Activated CD8-positive, alpha-beta memory T cell treated with anti-CD3 and anti-CD28 coated beads, Interleukin-2, amount 10 ng/mL, durations not matched to agents 7 days and 5 days (primary cell): ENCODE results near the gene MAP3K12. TPM values are rescaled to one million over a fixed set of nuclear protein-coding genes. Genes with fewer than 3 reads are reported as not detected.
A peak's percentile ranks its signal among the peaks of the same experiment; 100 is the strongest.

Source experiments
- ATAC-seq: fragments of 150-1000 bp; cut with Tn5 transposase; one replicate; pipeline ENCODE4 v1.10.0; 2021; ENCODE audit warnings: moderate library complexity
- CTCF ChIA-PET: fragments of 350-600 bp; sonication (Branson Sonifier 250); formaldehyde crosslinking; loops from one replicate; lab custom pipeline; 2021; ENCODE audit warnings: antibody characterized with exemption; lab: Charles Lee
- DNase-seq: peaks from one replicate; pipeline ENCODE4 v3.0.0-alpha.2; 2020
- H3K27ac Mint-ChIP-seq: one replicate; pipeline ENCODE4 v1.8.0; 2021; ENCODE audit warnings: mild to moderate bottlenecking, mixed read lengths
- H3K27me3 Mint-ChIP-seq: one replicate; pipeline ENCODE4 v1.8.0; 2021; ENCODE audit warnings: mixed read lengths
- H3K36me3 Mint-ChIP-seq: one replicate; pipeline ENCODE4 v1.8.0; 2021; ENCODE audit warnings: mild to moderate bottlenecking, mixed read lengths
- H3K4me1 Mint-ChIP-seq: one replicate; pipeline ENCODE4 v1.8.0; 2021; ENCODE audit warnings: mixed read lengths
- H3K4me3 Mint-ChIP-seq: one replicate; pipeline ENCODE4 v1.8.0; 2021; ENCODE audit warnings: mild to moderate bottlenecking, moderate library complexity, mixed read lengths
- H3K9me3 Mint-ChIP-seq: one replicate; pipeline ENCODE4 v1.8.0; 2022; ENCODE audit warnings: low read depth, mixed read lengths
- total RNA-seq, 2 experiments: library from RNA; stranded (reverse); gene quantifications; one replicate each; pipeline ENCODE4 v1.2.3, GENCODE V29; 2021

The MAP3K12 gene
- total RNA-seq, 2 experiments from 2014 or later = 19.1 to 19.3 TPM

GRCh38 chr12:53495903-53496751 lies 3.1 kb downstream of the MAP3K12 start:
- Mint-ChIP-seq H3K36me3 (no peaks in the 10 kb centered on the region), H3K27me3 (no peaks in the 10 kb centered on the region), H3K4me3 (no peak overlapping the region), H3K4me1 (peaks cover 48% of the 10 kb centered on the region), H3K27ac (no peak overlapping the region), H3K9me3 (no peaks in the 10 kb centered on the region)
- CTCF ChIA-PET = interaction anchor here (0.5 to 2.6 kb wide), 5 partner anchors 13 to 518 kb away, joined by 3 to 6 read pairs (median 3); no protein-coding TSS in a partner anchor
- ATAC-seq = no peak
- no peak for DNase-seq

DNA sequence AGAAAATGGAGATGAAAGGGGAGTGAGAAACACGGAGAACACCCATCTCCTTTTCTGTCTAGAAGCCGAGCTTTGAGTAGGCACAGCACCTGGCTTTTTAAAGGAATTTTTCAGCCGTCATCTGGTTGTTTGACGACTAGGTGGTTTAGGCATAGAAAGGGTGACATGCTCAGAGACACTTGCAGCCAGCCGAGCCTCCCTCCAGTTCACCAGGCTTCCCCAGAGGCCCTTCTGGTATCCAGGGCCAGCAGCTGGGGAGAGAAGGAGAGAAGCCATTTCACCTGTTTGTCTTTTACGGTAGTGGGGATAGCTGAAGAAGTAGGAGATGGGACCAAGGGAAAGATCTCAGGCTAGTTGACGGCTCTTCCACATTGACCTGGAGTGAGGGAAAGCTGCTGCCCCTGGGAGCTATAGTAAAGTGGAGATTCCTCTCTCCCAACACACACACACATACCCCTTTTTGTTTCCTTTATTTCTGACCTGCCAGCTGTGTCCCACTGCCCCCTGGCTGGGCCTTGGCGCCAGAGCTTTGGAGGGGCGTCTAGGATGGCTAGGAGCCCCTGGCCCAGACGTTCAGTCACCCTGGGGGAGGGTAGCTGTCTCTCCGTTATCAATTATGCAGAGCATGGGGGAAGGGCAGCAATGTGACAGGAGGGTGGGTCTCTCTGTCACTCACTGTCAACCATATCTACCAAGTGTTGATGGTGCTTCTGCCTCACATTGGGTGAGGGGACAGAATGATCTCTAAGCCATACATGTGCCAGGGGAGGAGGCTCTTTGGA lies 5.5 kb downstream of the MAP3K12 start:
- Mint-ChIP-seq H3K4me3 (peak overlapping the region; percentile 88), H3K4me1 (peaks cover 39% of the 10 kb centered on the region), H3K9me3 (no peaks in the 10 kb centered on the region), H3K27ac (peak overlapping the region; percentile 84), H3K36me3 (no peaks in the 10 kb centered on the region), H3K27me3 (no peaks in the 10 kb centered on the region)
- ATAC-seq = no peak
- CTCF ChIA-PET = interaction anchor here (1.1 to 3.9 kb wide), 6 partner anchors 10 to 170 kb away, joined by 3 to 21 read pairs (median 4); partner anchors contain the start of gene NPFF
- DNase-seq = no peak

DNA sequence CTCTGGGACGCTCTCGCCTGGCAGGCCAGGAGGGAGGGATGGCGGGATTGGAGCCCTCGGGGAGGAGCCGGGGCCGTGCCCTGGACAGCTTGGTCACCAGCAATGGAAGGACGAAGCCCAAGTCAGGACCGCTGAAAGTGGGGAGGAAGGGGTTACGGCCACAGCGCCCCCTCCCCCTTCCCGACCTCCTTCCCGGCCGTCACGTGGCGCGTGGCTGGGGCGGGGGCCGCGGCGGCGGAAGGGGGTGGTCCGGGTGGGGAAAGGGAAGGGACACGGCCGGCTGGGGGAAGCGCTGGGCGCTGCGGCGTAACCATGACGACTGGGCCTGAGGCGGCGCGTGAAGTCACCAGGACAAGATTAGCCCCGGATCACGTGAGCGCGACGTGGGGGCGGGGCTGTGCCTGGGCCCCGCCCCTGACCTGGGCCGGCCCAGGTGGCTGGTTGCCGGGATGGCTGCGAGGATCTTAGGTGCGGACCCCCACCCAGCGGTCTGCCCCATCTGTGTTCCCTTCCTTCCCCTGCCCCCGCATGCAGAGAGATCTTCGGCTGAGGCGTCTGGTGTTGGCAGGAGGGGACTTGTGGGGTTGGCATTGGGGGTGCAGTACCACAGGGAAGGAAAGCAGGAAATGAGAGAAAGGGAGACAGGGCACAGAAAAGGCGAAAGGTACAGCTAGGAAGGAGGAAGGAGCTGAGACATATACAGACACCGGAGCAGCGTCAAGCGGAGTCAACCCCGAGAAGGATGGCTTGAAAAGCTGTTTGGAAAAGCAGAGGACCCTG lies 6.2 kb downstream of the MAP3K12 start:
- Mint-ChIP-seq H3K36me3 (no peaks in the 10 kb centered on the region), H3K27ac (peak overlapping the region; percentile 84), H3K4me1 (peaks cover 32% of the 10 kb centered on the region), H3K4me3 (peak overlapping the region; percentile 88), H3K27me3 (no peaks in the 10 kb centered on the region), H3K9me3 (no peaks in the 10 kb centered on the region)
- CTCF ChIA-PET = interaction anchor here (1.1 to 3.9 kb wide), 5 partner anchors 8 to 141 kb away, joined by 3 to 21 read pairs (median 3); partner anchors contain the start of genes NPFF and TARBP2
- DNase-seq (peak; percentile 90), ATAC-seq (peak; percentile 95)

DNA sequence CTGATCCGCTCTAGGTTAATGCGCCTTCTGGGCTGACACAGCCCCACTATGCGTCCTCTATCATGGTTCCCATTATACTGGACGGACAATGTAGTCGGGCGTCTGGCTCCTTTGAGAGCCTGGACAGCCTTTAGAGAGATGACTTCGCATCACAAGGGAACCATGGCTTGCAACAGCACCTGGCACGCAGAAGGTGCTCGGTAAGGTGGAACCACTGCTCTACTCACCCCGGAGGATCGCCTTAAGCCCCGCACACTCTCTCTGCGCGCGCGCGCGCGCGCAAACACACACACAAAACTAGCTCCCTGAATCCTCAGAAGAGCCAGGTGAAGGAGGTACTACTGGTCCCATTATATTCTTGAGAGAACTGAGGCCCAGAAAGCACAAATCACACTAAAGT lies 7.1 kb downstream of the MAP3K12 start:
- DNase-seq = no peak
- peaks cover 5% of the 10 kb centered on the region for H3K36me3 Mint-ChIP-seq
- H3K4me3 Mint-ChIP-seq = peak overlapping the region; percentile 88
- ATAC-seq = no peak
- H3K4me1 Mint-ChIP-seq = peaks cover 25% of the 10 kb centered on the region
- no peaks in the 10 kb centered on the region for H3K27me3 Mint-ChIP-seq
- CTCF ChIA-PET = interaction anchor here (0.9 to 3.9 kb wide), 4 partner anchors 9 to 16 kb away, joined by 3 to 21 read pairs (median 8); partner anchors contain the start of genes NPFF and TARBP2
- no peaks in the 10 kb centered on the region for H3K9me3 Mint-ChIP-seq
- peak overlapping the region; percentile 46 for H3K27ac Mint-ChIP-seq

DNA sequence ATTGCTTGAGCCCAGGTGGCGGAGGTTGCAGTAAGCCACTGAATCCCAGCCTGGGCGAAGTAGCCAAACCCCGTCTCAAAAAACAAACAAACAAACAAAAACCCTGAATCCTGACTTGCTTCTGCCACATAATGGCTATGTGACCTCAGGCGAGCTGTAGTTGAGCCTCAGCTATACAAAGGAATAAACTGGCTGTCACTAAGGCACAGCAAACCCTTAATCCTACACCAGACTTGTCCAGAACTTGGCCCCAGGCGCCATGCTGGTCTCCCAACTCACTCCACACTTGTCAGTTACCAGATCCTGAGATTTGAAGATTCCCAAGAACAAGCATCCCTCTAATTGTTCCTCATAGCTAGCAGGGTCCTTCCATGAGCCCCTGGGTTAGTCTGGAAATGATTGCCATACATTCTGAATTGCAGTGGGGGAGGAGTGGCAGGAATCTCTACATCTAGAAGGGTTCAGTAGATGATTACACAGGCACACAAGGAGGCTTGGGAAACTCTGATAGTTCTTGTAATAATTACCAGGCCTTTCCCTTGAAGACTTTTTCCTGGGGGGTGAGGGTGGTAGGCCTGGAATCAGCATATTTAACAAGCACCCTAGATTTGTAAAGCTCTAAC lies 9.9 kb downstream of the MAP3K12 start:
- no peak for ATAC-seq
- CTCF ChIA-PET = interaction anchor here (1.6 to 1.8 kb wide), 3 partner anchors 16 to 68 kb away, joined by 4 to 10 read pairs (median 5); no protein-coding TSS in a partner anchor
- Mint-ChIP-seq H3K36me3 (peaks cover 19% of the 10 kb centered on the region), H3K27me3 (no peaks in the 10 kb centered on the region), H3K4me3 (no peak overlapping the region), H3K9me3 (no peaks in the 10 kb centered on the region), H3K27ac (no peak overlapping the region), H3K4me1 (peaks cover 28% of the 10 kb centered on the region)
- DNase-seq = no peak

- CTCF ChIA-PET = interaction anchor here (1.3 to 1.4 kb wide), 2 partner anchors 21 to 135 kb away, joined by 3 to 4 read pairs; no protein-coding TSS in a partner anchor
- Mint-ChIP-seq H3K36me3 (peaks cover 34% of the 10 kb centered on the region), H3K27me3 (no peaks in the 10 kb centered on the region), H3K27ac (no peak overlapping the region), H3K9me3 (no peaks in the 10 kb centered on the region), H3K4me1 (peaks cover 9% of the 10 kb centered on the region), H3K4me3 (no peak overlapping the region)
- DNase-seq (no peak), ATAC-seq (no peak)
Measured at GRCh38 chr12:53486736-53487487, 12.3 kb downstream of the MAP3K12 start.

GRCh38 chr12:53485955-53486735 lies 13.1 kb downstream of the MAP3K12 start:
- H3K27me3 Mint-ChIP-seq = no peaks in the 10 kb centered on the region
- peak overlapping the region; percentile 26 for H3K27ac Mint-ChIP-seq
- peaks cover 38% of the 10 kb centered on the region for H3K36me3 Mint-ChIP-seq
- CTCF ChIA-PET = interaction anchor here (1.3 to 1.5 kb wide), 3 partner anchors 9 to 134 kb away, joined by 3 to 4 read pairs (median 4); no protein-coding TSS in a partner anchor
- H3K9me3 Mint-ChIP-seq = no peaks in the 10 kb centered on the region
- H3K4me1 Mint-ChIP-seq = peaks cover 9% of the 10 kb centered on the region
- ATAC-seq = no peak
- H3K4me3 Mint-ChIP-seq = no peak overlapping the region
- no peak for DNase-seq

DNA sequence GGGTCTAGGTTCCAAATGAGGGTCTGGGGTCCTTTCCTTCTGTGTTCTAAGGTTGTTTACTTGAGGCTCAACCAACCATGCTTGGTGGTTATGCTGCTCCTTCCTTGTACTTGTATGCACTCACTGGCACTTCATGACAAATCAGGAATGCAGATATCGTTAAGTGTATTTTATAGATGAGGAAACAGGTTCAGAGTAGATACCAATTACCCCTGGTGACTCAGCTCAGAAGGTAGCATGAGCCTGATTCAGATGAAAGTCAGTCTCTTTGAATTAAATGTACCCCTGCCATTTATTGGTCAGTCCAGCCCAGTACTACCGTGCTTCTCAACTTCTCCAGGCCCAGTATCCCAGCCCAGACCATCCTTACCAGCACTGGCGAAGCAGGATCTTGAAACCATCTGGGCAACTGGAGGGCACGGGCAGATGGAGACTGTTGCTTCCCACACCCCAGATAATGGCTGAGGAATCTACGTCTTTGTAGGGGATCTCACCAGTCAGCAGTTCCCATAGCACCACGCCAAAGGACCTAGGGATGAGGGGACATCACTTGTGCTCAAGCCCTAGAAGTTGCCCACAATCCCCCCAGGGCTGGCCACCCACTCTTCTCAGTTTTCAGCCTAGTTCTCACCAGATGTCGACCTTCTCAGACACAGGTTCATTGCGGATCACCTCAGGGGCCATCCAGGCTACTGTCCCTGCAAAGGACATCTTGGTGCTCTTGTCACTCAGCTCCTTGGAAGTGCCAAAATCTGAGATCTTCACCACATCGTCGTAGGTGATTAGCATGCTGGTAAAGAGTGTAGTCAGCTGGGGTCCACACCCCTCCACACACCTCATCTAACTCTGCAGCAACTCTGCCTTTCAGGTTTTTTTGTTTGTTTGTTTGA lies 14.3 kb downstream of the MAP3K12 start:
- peaks cover 9% of the 10 kb centered on the region for H3K4me1 Mint-ChIP-seq
- peaks cover 41% of the 10 kb centered on the region for H3K36me3 Mint-ChIP-seq
- CTCF ChIA-PET = interaction anchor here (1.5 to 2.1 kb wide), 2 partner anchors 8 to 164 kb away, joined by 4 to 5 read pairs; partner anchors contain the start of gene AAAS
- no peaks in the 10 kb centered on the region for H3K9me3 Mint-ChIP-seq
- ATAC-seq (no peak), DNase-seq (no peak)
- H3K4me3 Mint-ChIP-seq = no peak overlapping the region
- peak overlapping the region; percentile 13 for H3K27ac Mint-ChIP-seq
- no peaks in the 10 kb centered on the region for H3K27me3 Mint-ChIP-seq

DNA sequence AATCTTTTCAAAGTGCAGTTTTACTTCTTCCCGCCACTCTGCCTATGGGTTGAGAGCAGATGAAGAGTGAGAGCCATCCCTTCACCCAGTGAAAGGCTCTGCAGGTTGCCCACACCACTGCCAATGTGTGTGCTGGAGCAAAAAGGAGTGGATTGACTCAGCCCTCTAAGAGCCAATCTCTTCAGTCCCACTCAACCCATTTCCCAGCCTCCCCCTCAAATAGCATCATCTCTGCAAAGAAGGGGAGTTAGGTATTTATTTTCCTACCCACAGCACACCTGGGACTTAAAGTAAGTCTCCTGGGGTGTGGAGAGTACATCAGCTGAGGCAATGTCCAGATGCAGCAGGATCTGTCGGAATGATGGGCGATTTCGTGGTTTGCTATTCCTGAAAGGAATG lies 15.3 kb downstream of the MAP3K12 start:
- ATAC-seq (peak; percentile 7), DNase-seq (no peak)
- Mint-ChIP-seq H3K27ac (peak overlapping the region; percentile 12), H3K27me3 (no peaks in the 10 kb centered on the region), H3K9me3 (no peaks in the 10 kb centered on the region), H3K36me3 (peaks cover 49% of the 10 kb centered on the region), H3K4me1 (peaks cover 10% of the 10 kb centered on the region), H3K4me3 (no peak overlapping the region)
- CTCF ChIA-PET = interaction anchor here (2.1 kb wide), 1 partner anchor 163 kb away, joined by 5 read pairs; the partner anchor contains the start of gene AAAS

- peaks cover 51% of the 10 kb centered on the region for H3K36me3 Mint-ChIP-seq
- no peaks in the 10 kb centered on the region for H3K9me3 Mint-ChIP-seq
Measured at GRCh38 chr12:53483225-53483978, 15.9 kb downstream of the MAP3K12 start.

More at GRCh38 chr12:53483225-53483978, 15.9 kb downstream of the MAP3K12 start:
- Mint-ChIP-seq H3K4me3 (no peak overlapping the region), H3K27ac (peak overlapping the region; percentile 28), H3K27me3 (no peaks in the 10 kb centered on the region), H3K4me1 (peaks cover 13% of the 10 kb centered on the region)
- CTCF ChIA-PET = interaction anchor here (0.5 to 2.2 kb wide), 5 partner anchors 12 to 598 kb away, joined by 3 to 7 read pairs (median 4); partner anchors contain the start of gene AAAS
- no peak for DNase-seq
- no peak for ATAC-seq
